HEK293 (cell line): ENCODE measurements around the gene STX18.

Experiments used
- CTCF ChIA-PET: fragments of 350-600 bp; formaldehyde crosslinking; extraction: SDS; loops from one replicate; lab custom pipeline; 2021; ENCODE audit warnings: antibody characterized with exemption; lab: Yijun Ruan, JAX
- POLR2A ChIA-PET: fragments of 300-600 bp; formaldehyde crosslinking; extraction: SDS; loops from one replicate; lab custom pipeline; 2020; ENCODE audit warnings: antibody characterized with exemption, inconsistent platforms; lab: Yijun Ruan, JAX
- H3K27ac ChIP-seq: fragments of 200-500 bp; sonication (Bioruptor generic); 2 replicates; pipeline ENCODE4 v1.5.1; 2014; ENCODE audit warnings: low read depth, low read length, control low read depth, inconsistent platforms; ENCODE audit errors: extremely low read depth
- H3K36me3 ChIP-seq, 2 experiments: fragments of 200-500 bp in 1 of 2; sonication (Bioruptor generic) in 1 of 2; 1 replicate in 1 of 2; 2 replicates in 1 of 2; pipeline ENCODE4 v1.5.1; 2014 to 2017; ENCODE audit warnings: inconsistent platforms in 2 of 2, low read length in 2 of 2; ENCODE audit not compliant: control insufficient read depth in 2 of 2, insufficient read depth in 1 of 2
- H3K4me1 ChIP-seq: fragments of 200-500 bp; sonication (Bioruptor generic); 2 replicates; pipeline ENCODE4 v1.5.1; 2014; ENCODE audit warnings: mild to moderate bottlenecking, low read length, inconsistent platforms; ENCODE audit not compliant: control insufficient read depth, insufficient read depth
- H3K4me3 ChIP-seq: 2 replicates; pipeline ENCODE4 v1.5.1; 2011; ENCODE audit warnings: low read depth, mild to moderate bottlenecking, control low read depth, low read length, moderate library complexity
- H3K9me3 ChIP-seq: fragments of 200-500 bp; sonication (Bioruptor generic); 2 replicates; pipeline ENCODE4 v1.5.1; 2014; ENCODE audit warnings: low read depth, low read length, inconsistent platforms; ENCODE audit not compliant: control insufficient read depth, insufficient read depth
- AEBP2 ChIP-seq: fragments of 450-650 bp; formaldehyde crosslinking; IDR thresholded peaks from 2 replicates; pipeline ENCODE4 v1.5.1; 2016; ENCODE audit warnings: missing biosample characterization, missing genetic modification characterization, borderline replicate concordance
- EGR2 ChIP-seq: fragments of 450-650 bp; formaldehyde crosslinking; IDR thresholded peaks from 2 replicates; pipeline ENCODE4 v1.5.1; 2016; ENCODE audit warnings: low read depth, missing biosample characterization, missing genetic modification characterization
- GFI1B ChIP-seq: fragments of 450-650 bp; formaldehyde crosslinking; IDR thresholded peaks from 2 replicates; pipeline ENCODE4 v1.5.1; 2016; ENCODE audit warnings: missing biosample characterization, missing genetic modification characterization
- WT1 ChIP-seq: fragments of 450-650 bp; formaldehyde crosslinking; IDR thresholded peaks from 2 replicates; pipeline ENCODE4 v1.5.1; 2016; ENCODE audit warnings: missing biosample characterization, missing genetic modification characterization
- ZBTB20 ChIP-seq: fragments of 450-650 bp; formaldehyde crosslinking; IDR thresholded peaks from 2 replicates; pipeline ENCODE4 v1.5.1; 2016; ENCODE audit warnings: missing biosample characterization, missing genetic modification characterization
- ZFP3 ChIP-seq: fragments of 450-650 bp; formaldehyde crosslinking; IDR thresholded peaks from 2 replicates; pipeline ENCODE4 v1.5.1; 2016; ENCODE audit warnings: low read depth, missing biosample characterization, missing genetic modification characterization
- ZNF112 ChIP-seq: fragments of 450-650 bp; formaldehyde crosslinking; IDR thresholded peaks from 2 replicates; pipeline ENCODE4 v1.5.0; 2017; ENCODE audit warnings: missing biosample characterization, missing genetic modification characterization
- ZNF211 ChIP-seq: fragments of 450-650 bp; formaldehyde crosslinking; IDR thresholded peaks from 2 replicates; pipeline ENCODE4 v1.5.1; 2016; ENCODE audit warnings: low read depth, missing biosample characterization, missing genetic modification characterization
- ZNF223 ChIP-seq: fragments of 450-650 bp; formaldehyde crosslinking; IDR thresholded peaks from 2 replicates; pipeline ENCODE4 v1.5.1; 2016; ENCODE audit warnings: missing biosample characterization, missing genetic modification characterization
- ZNF248 ChIP-seq: fragments of 450-650 bp; formaldehyde crosslinking; IDR thresholded peaks from 2 replicates; pipeline ENCODE4 v1.5.1; 2017; ENCODE audit warnings: missing biosample characterization, missing genetic modification characterization
- ZNF404 ChIP-seq: fragments of 450-650 bp; formaldehyde crosslinking; IDR thresholded peaks from 2 replicates; pipeline ENCODE4 v1.5.1; 2017; ENCODE audit warnings: missing biosample characterization, missing genetic modification characterization
- ZNF549 ChIP-seq: fragments of 450-650 bp; IDR thresholded peaks from 2 replicates; pipeline ENCODE4 v1.5.1; 2018; ENCODE audit warnings: missing biosample characterization, missing genetic modification characterization, mild to moderate bottlenecking, inconsistent platforms, moderate library complexity
- ZNF555 ChIP-seq: fragments of 450-650 bp; formaldehyde crosslinking; conservative IDR thresholded peaks from 2 replicates; pipeline ENCODE4 v1.5.1; 2017; ENCODE audit warnings: missing biosample characterization, mild to moderate bottlenecking, missing genetic modification characterization, inconsistent platforms
- ZNF610 ChIP-seq: fragments of 450-650 bp; formaldehyde crosslinking; IDR thresholded peaks from 2 replicates; pipeline ENCODE4 v1.5.1; 2016; ENCODE audit warnings: missing biosample characterization, missing genetic modification characterization, borderline replicate concordance
- ZNF791 ChIP-seq: fragments of 450-650 bp; formaldehyde crosslinking; IDR thresholded peaks from 2 replicates; pipeline ENCODE4 v1.5.1; 2016; ENCODE audit warnings: missing biosample characterization, missing genetic modification characterization
- ZNF792 ChIP-seq: fragments of 450-650 bp; formaldehyde crosslinking; IDR thresholded peaks from 2 replicates; pipeline ENCODE4 v1.5.1; 2016; ENCODE audit warnings: missing biosample characterization, missing genetic modification characterization

STX18 gene

DNA sequence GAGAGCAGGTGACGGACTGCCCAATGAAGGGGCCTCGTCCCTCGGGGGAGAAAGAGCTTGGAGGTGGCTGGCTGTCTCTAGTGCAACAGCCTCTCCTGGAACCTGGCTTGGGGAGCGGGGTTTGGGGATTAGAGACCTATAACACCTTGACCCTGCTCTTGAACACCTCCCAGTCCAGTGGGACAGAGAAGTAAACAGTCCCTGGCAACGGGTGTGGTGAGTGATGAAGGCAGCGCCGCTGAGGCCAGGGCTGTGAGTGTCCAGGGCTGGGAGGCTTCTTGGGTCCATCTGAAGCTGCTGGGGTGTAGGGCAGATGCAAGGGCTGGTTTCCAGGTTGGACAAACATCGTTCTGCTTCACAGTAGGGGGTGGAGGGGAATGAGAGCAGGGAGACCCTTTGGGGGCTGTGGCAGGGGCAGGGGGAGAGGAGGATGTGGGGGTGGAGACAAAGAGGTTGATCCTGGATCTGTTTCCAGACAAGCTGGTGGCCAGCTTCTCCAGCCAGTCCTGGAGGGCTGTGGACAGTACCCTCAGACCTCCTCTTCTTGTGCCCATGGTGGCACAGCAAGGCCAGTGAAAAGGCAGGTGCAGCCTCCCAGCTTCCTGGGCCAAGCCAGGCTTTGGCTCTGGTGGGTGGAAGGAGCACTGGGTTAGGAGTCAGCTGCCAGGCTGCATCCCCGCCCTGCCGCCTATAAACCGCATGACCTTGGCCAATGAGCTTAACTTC, 151.2 kb downstream of the STX18 start (continued):
- no peak for TF ChIP-seq ZNF610 (tag by site-specific recombination)
- TF ChIP-seq ZNF792 (tag by site-specific recombination): no peak
- TF ChIP-seq ZNF112 (tag by site-specific recombination): no peak
- no peak for TF ChIP-seq AEBP2 (tag by site-specific recombination)
- no peak for TF ChIP-seq ZBTB20 (tag by site-specific recombination)

- Histone ChIP-seq H3K4me1 (no peaks in the 10 kb centered on the region), H3K36me3 (peaks cover 0 to 5% of the 10 kb centered on the region in 2 experiments; a peak in 1 of 3 replicates), H3K4me3 (no peak overlapping the region), H3K9me3 (no peaks in the 10 kb centered on the region), H3K27ac (no peak overlapping the region)
- TF ChIP-seq ZNF549 (tag by site-specific recombination) (no peak), ZNF404 (tag by site-specific recombination) (no peak)
- POLR2A ChIA-PET: no interaction called here
- CTCF ChIA-PET: no interaction called here
Observed at GRCh38 chr4:4390046-4390445, 151.8 kb downstream of the STX18 start.

- TF ChIP-seq ZNF223 (no peak), ZFP3 (no peak), EGR2 (no peak), GFI1B (tag by site-specific recombination) (no peak), WT1 (tag by site-specific recombination) (no peak)
- CTCF ChIA-PET: interaction anchor here (0.6 kb wide), 1 partner anchor 1631 kb away, joined by 3 read pairs; no protein-coding TSS in a partner anchor
- POLR2A ChIA-PET: no interaction called here
- H3K27ac ChIP-seq: no peak overlapping the region
- H3K4me1 ChIP-seq: no peaks in the 10 kb centered on the region
- H3K36me3 ChIP-seq: peaks cover 0 to 5% of the 10 kb centered on the region in 2 experiments; a peak in 1 of 3 replicates
- H3K4me3 ChIP-seq: no peak overlapping the region
- no peaks in the 10 kb centered on the region for H3K9me3 ChIP-seq
Observed at GRCh38 chr4:4388836-4389575, 152.8 kb downstream of the STX18 start.

DNA sequence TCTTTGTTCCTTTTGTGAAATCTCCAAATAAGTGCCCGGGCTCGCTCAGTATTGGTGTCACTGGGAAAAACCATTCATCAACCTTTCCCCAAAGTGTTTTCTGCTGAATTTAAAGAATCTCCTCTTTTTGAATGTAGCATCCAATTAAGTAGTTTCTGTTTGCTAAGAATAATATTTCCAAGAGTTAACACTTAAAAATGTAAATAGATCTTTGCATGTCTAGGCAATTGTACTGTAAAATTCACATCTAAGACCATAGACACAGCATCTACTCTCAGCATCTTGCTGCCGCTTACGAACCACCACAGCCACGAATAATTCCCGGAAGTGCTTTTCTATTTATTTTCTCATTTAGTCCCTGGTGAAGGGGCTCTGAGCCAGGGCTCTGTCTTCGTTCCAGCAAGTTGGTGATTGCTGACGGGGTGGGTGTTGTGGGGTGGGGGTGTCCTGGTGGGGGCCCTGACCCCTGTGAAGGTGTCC, 153.5 kb downstream of the STX18 start:
- H3K27ac ChIP-seq: no peak overlapping the region
- TF ChIP-seq ZNF555: no peak
- TF ChIP-seq ZNF791 (tag by site-specific recombination): no peak
- no peak for TF ChIP-seq ZNF248 (tag by site-specific recombination)
- no peak for TF ChIP-seq ZNF211 (tag by site-specific recombination)
- no peaks in the 10 kb centered on the region for H3K4me1 ChIP-seq
- peaks cover 0 to 5% of the 10 kb centered on the region in 2 experiments; a peak in 1 of 3 replicates for H3K36me3 ChIP-seq
- POLR2A ChIA-PET: no interaction called here
- H3K4me3 ChIP-seq: no peak overlapping the region
- H3K9me3 ChIP-seq: no peaks in the 10 kb centered on the region
- CTCF ChIA-PET: no interaction called here
